NCI-H1048 (cell line): ENCODE measurements around the gene SMYD1.

ENCODE experiments used
- DNase-seq: peaks from one replicate; lab custom pipeline; 2025; lab: John Stamatoyannopoulos, UW

Gene SMYD1

DNA sequence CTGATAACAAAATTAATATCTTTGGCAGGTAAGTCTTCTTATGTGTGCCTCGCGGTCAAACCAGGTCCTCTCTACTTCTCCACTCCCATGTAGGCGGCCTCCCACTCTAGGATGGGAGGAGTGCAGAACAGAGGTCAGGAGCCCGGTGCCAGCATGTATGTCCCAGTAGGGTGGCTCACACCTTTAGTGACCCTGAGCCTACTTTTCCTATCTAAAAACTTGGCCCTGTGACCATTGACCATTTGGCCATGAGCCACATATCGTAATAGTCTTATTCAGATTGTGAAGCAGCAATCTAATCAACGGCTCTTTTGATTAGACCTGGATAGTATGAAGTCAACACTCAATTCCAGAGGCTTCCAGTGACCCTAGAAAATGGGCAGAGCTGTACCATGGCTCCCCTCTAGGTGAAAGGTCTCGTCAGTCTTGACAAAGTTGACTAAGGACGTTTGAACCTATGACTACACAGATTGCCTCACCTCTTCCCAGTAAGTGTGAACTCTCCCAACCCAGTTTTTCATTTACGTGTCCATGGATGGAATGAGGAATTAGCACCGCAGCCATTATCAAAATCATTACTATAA lies 77.4 kb downstream of the SMYD1 start:
- no peak for DNase-seq

- no peak for DNase-seq
Observed at GRCh38 chr2:88146590-88146989, 79.0 kb downstream of the SMYD1 start.

GRCh38 chr2:88147145-88147544 lies 79.5 kb downstream of the SMYD1 start:
- no peak for DNase-seq

- no peak for DNase-seq
Observed at GRCh38 chr2:88148929-88149438, 81.4 kb downstream of the SMYD1 start.

GRCh38 chr2:88159481-88159880 lies 91.9 kb downstream of the SMYD1 start:
- DNase-seq = no peak

- peak; percentile 16 for DNase-seq
Observed at GRCh38 chr2:88159955-88160415, 92.4 kb downstream of the SMYD1 start.

- DNase-seq = no peak
Observed at GRCh38 chr2:88160517-88160916, 92.9 kb downstream of the SMYD1 start.

GRCh38 chr2:88161446-88162244 lies 94.0 kb downstream of the SMYD1 start:
- DNase-seq = no peak
